WERI-Rb-1 (cell line): Measurements from ENCODE around the gene SLC10A1.
A peak's percentile ranks its signal among the peaks of the same experiment; 100 is the strongest.

ENCODE experiments used
- DNase-seq: peaks from one replicate; pipeline ENCODE4 v3.0.0-alpha.2; 2020
- H3K27ac ChIP-seq: fragments of 250-450 bp; sonication (Bioruptor Pico); 2 replicates; pipeline ENCODE4 v1.5.1; 2020; ENCODE audit warnings: mild to moderate bottlenecking, moderate library complexity
- H3K27me3 ChIP-seq: fragments of 250-450 bp; sonication (Bioruptor Pico); 2 replicates; pipeline ENCODE4 v1.5.1; 2021; ENCODE audit warnings: mild to moderate bottlenecking, low read depth, moderate library complexity; ENCODE audit not compliant: insufficient read depth, severe bottlenecking
- H3K36me3 ChIP-seq: fragments of 250-450 bp; sonication (Bioruptor Pico); 2 replicates; pipeline ENCODE4 v1.5.1; 2020; ENCODE audit warnings: mild to moderate bottlenecking, moderate library complexity
- H3K4me3 ChIP-seq: 2 replicates; pipeline ENCODE4 v1.5.1; 2011; ENCODE audit warnings: low read depth, mild to moderate bottlenecking, control low read depth, low read length
- H3K9me3 ChIP-seq: fragments of 250-450 bp; sonication (Bioruptor Pico); 2 replicates; pipeline ENCODE4 v1.5.1; 2021; ENCODE audit warnings: mild to moderate bottlenecking, moderate library complexity; ENCODE audit not compliant: severe bottlenecking
- TF ChIP-seq, protein P1 (sequence below): IDR thresholded peaks from 2 replicates; pipeline ENCODE4 v1.5.1; 2011; ENCODE audit warnings: low read depth, mild to moderate bottlenecking, control low read depth, inconsistent platforms, low read length

SLC10A1 gene

GRCh38 chr14:69767369-69767999 lies 29.6 kb downstream of the SLC10A1 start:
- Histone ChIP-seq H3K36me3 (peaks cover 55% of the 10 kb centered on the region), H3K27ac (peak overlapping the region; percentile 99), H3K27me3 (no peaks in the 10 kb centered on the region), H3K9me3 (no peaks in the 10 kb centered on the region), H3K4me3 (peak overlapping the region; percentile 98)
- DNase-seq: peak; percentile 93
- TF ChIP-seq, protein P1, sequence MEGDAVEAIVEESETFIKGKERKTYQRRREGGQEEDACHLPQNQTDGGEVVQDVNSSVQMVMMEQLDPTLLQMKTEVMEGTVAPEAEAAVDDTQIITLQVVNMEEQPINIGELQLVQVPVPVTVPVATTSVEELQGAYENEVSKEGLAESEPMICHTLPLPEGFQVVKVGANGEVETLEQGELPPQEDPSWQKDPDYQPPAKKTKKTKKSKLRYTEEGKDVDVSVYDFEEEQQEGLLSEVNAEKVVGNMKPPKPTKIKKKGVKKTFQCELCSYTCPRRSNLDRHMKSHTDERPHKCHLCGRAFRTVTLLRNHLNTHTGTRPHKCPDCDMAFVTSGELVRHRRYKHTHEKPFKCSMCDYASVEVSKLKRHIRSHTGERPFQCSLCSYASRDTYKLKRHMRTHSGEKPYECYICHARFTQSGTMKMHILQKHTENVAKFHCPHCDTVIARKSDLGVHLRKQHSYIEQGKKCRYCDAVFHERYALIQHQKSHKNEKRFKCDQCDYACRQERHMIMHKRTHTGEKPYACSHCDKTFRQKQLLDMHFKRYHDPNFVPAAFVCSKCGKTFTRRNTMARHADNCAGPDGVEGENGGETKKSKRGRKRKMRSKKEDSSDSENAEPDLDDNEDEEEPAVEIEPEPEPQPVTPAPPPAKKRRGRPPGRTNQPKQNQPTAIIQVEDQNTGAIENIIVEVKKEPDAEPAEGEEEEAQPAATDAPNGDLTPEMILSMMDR: no peak

DNA sequence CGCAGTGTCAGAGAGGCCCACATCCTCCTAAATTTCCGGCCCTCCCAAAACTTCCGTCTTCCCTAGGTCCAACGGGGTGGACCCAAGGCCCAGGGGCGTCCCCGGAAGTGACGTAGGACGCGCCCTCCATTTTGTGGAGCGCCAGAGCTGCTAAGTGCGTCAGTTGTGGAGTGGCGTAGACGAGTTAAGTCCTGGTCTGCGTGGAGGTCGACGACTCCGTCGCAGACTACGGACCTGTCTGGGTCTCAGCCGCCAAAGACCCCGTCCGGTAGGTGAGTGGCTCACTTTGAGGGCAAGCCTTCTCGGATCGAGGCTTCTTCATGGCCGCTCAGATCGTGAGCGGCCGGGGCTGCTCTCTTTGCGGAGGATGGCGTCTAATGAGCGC lies 30.1 kb downstream of the SLC10A1 start, which contains the start of gene SRSF5:
Gene SRSF5, plus strand, starts transcription at position 159 of the 385 bp plus-strand sequence. CDS start 1,015 bp downstream, outside the sequence.
- Histone ChIP-seq H3K9me3 (no peaks in the 10 kb centered on the region), H3K36me3 (peaks cover 50% of the 10 kb centered on the region), H3K27me3 (no peaks in the 10 kb centered on the region), H3K27ac (peak within 1 kb of the TSS; percentile 99), H3K4me3 (peak within 1 kb of the TSS; percentile 98)
- DNase-seq: peak; percentile 93
- TF ChIP-seq, protein P1: no peak

DNA sequence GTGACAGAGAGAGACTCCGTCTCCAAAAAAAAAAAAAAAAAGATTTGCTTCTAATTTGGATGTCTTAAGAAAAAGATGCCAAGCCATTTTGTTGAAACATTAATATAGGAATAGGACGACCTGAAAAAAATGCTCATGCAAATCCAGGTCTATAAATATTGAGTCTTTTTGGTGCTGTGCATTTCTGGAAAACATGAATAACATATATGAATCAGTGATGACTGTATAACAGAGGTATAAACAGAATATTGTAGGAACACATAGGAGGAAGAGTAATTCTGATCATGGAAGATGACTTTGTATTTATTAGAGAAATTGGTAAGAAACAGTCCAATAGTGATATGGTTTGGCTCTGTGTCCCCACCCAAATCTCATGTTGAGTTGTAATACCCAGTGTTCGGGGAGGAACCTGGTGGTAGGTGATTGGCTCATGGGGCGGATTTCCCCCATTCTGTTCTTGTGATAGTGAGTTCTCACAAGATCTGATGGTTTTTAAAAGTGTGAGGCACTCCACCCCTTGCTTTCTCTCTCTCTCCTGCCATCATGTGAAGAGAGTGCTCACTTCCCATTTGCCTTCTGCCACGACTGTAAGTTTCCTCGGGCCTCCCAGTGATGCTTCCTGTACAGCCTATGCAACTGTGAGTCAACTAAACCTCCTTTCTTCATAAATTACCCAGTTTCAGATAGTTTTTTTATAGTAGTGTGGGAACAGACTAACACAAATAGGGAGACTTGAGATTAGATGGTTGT lies 33.1 kb downstream of the SLC10A1 start:
- H3K27ac ChIP-seq: no peak overlapping the region

DNA sequence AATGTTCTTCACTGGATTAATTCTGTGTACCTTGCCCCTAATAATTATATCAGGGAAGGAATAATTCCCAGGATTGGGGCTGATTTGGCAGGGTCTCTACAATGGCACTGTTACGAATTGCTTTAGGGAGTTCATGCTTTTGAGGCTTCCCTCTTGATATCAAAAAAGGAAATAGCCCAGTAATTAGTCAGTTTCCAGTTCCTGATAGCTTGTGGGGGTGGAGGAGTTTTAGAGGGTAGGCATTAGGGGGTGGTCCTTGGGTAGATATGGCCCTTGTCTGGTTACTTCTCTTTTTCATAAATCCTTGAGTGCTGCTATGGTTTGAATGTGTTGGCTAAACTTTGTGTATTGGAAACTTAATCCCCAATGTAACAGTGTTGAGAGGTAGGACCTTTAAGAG lies 36.2 kb downstream of the SLC10A1 start:
- H3K27me3 ChIP-seq: no peaks in the 10 kb centered on the region
- DNase-seq: no peak
- no peak overlapping the region for H3K4me3 ChIP-seq
- no peak overlapping the region for H3K27ac ChIP-seq
- no peaks in the 10 kb centered on the region for H3K36me3 ChIP-seq
- TF ChIP-seq, protein P1: no peak
- H3K9me3 ChIP-seq: no peaks in the 10 kb centered on the region

More for the DNA sequence above, 33.1 kb downstream of the SLC10A1 start:
- H3K36me3 ChIP-seq: peaks cover 20% of the 10 kb centered on the region
- H3K9me3 ChIP-seq: no peaks in the 10 kb centered on the region
- H3K27me3 ChIP-seq: no peaks in the 10 kb centered on the region
- no peak for DNase-seq
- no peak overlapping the region for H3K4me3 ChIP-seq
- TF ChIP-seq, protein P1: no peak

DNA sequence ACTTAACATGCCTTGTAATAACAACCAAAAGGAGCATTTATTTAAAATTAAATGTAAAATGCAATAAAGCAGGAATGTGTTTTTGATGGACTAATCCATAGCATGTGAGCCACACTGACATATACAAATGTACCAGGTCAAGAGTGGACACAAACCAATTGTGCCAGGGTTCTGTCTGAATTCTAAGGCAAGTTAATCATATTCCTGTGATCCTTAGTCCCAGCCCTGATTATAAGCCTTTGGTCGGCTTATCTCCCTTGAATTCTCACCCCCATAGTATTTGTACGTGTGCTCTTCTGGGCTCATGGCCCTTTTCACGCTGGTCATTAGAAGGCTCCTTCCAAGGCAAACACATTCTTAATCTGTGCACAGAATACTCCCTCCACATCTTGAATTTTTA lies 40.7 kb downstream of the SLC10A1 start:
- Histone ChIP-seq H3K36me3 (no peaks in the 10 kb centered on the region), H3K27me3 (no peaks in the 10 kb centered on the region), H3K27ac (no peak overlapping the region), H3K9me3 (no peaks in the 10 kb centered on the region), H3K4me3 (no peak overlapping the region)
- no peak for DNase-seq
- TF ChIP-seq, protein P1: no peak
